GM12878 (cell line): ENCODE results near the gene MTHFD1. TPM values are rescaled to one million over a fixed set of nuclear protein-coding genes. Genes with fewer than 3 reads are reported as not detected.

Source experiments
- polyA plus RNA-seq, 11 experiments: library from polyadenylated mRNA; depleted of rRNA in 4 of 11; unstranded in 6 of 11; stranded (reverse) in 5 of 11; fragments of >200 nt; fragmentation: Nextera tagmentation in 4 of 11; fragmentation: Illumina TruSeq in 1 of 11; extraction: Ambion mirVana in 4 of 11; extraction: Trizol in 1 of 11; gene quantifications; 1 replicate in 1 of 11; 2 replicates in 10 of 11; pipeline versions ENCODE4 v1.2.1 to v1.2.3, GENCODE V29; 2011 to 2016; ENCODE audit warnings: inconsistent platforms in 2 of 11, missing spikeins in 2 of 11, low read depth in 1 of 11
- small RNA-seq: library from RNA; depleted of rRNA; stranded (forward); fragments of <200 nt; gene quantifications from one replicate; pipeline ENCODE3, GENCODE V24; 2014
- total RNA-seq, 4 experiments: library from RNA; depleted of rRNA in 3 of 4; stranded (reverse); fragments of >200 nt in 3 of 4; fragmentation: Illumina TruSeq in 1 of 4; extraction: Trizol in 1 of 4; gene quantifications; 2 replicates each; pipeline versions ENCODE4 v1.2.1 to v1.2.3, GENCODE V29; 2013 to 2021
- TF ChIP-seq, protein P1 (sequence below): fragments of 450-650 bp; IDR thresholded peaks from 2 replicates; pipeline ENCODE4 v1.6.1; 2016; ENCODE audit warnings: mild to moderate bottlenecking

Gene MTHFD1
- total and polyA plus RNA-seq, 10 of the 15 experiments (the other 5 are each of a cell fraction or from before 2014, with no cell fraction given): 99.3 to 310 (median 173) TPM

DNA sequence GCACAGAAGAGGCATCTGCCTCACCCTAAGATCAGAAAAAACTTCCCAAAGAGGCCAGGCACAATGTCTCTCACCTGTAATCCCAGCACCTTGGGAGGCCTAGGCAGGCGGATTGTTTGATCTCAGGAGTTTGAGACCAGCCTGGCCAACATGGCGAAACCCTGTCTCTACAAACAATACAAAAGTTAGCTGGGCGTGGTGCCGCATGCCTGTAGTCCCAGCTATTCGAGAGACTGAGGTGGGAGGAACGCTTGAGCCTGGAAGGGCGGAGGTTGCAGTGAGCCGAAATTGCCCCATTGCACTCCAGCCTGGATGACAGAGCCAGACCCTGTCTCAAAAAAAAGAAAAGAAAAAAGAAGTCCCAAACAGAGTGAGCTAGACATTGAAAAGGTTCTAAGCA lies 120.9 kb downstream of the MTHFD1 start (continued):
- TF ChIP-seq, protein P1, sequence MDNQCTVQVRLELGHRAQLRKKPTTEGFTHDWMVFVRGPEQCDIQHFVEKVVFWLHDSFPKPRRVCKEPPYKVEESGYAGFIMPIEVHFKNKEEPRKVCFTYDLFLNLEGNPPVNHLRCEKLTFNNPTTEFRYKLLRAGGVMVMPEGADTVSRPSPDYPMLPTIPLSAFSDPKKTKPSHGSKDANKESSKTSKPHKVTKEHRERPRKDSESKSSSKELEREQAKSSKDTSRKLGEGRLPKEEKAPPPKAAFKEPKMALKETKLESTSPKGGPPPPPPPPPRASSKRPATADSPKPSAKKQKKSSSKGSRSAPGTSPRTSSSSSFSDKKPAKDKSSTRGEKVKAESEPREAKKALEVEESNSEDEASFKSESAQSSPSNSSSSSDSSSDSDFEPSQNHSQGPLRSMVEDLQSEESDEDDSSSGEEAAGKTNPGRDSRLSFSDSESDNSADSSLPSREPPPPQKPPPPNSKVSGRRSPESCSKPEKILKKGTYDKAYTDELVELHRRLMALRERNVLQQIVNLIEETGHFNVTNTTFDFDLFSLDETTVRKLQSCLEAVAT: peak; percentile 75

Small RNA genes lying within 50 kb of the gene (small RNA-seq; reads per million reads assigned to genes)
- gene AL161756.2: not detected

Other genes with a start within 250 kb of the MTHFD1 start
- 1.0 and 1.1 TPM in 2 replicates for gene ESR2, start 94.0 kb upstream of the MTHFD1 start, total RNA-seq (2014; rRNA removed)
- 0.85 and 1.1 TPM in 2 replicates for gene ESR2, start 94.0 kb upstream of the MTHFD1 start, total RNA-seq (2014; rRNA removed; fragmentation: Illumina TruSeq; extraction: Trizol)
- 1.1 and 1.6 TPM in 2 replicates for gene ESR2, start 94.0 kb upstream of the MTHFD1 start, total RNA-seq (2021)
- gene ESR2, start 94.0 kb upstream of the MTHFD1 start, polyA plus RNA-seq (2011; rRNA removed): 2.6 TPM in 2 replicates
- 0.54 and 0.76 TPM in 2 replicates for gene ESR2, start 94.0 kb upstream of the MTHFD1 start, polyA plus RNA-seq (2014; fragmentation: Illumina TruSeq; extraction: Trizol)
- gene ESR2, start 94.0 kb upstream of the MTHFD1 start, polyA plus RNA-seq (2014; fragmentation: Nextera tagmentation; extraction: Ambion mirVana): under 1 TPM; 0.29 to 0.31 TPM
- 1.0 and 1.3 TPM in 2 replicates for gene ESR2, start 94.0 kb upstream of the MTHFD1 start, polyA plus RNA-seq (2014; rRNA removed)
- gene ESR2, start 94.0 kb upstream of the MTHFD1 start, polyA plus RNA-seq (2016; fragmentation: Nextera tagmentation; extraction: Ambion mirVana): under 1 TPM; 0.44 to 0.59 TPM
- 3.8 and 4.4 TPM in 2 replicates for gene AKAP5, start 77.1 kb downstream of the MTHFD1 start, total RNA-seq (2014; rRNA removed)
- gene AKAP5, start 77.1 kb downstream of the MTHFD1 start, total RNA-seq (2014; rRNA removed; fragmentation: Illumina TruSeq; extraction: Trizol): 5.1 TPM in 2 replicates
- gene AKAP5, start 77.1 kb downstream of the MTHFD1 start, total RNA-seq (2021): 3.7 and 4.0 TPM in 2 replicates
- 1.6 and 3.1 TPM in 2 replicates for gene AKAP5, start 77.1 kb downstream of the MTHFD1 start, polyA plus RNA-seq (2011; rRNA removed)
- gene AKAP5, start 77.1 kb downstream of the MTHFD1 start, polyA plus RNA-seq (2014; fragmentation: Illumina TruSeq; extraction: Trizol): 3.4 and 3.9 TPM in 2 replicates
- 1 to 10 TPM in 1 of 2 experiments, under 1 TPM in 1; 0.45 to 1.5 TPM for gene AKAP5, start 77.1 kb downstream of the MTHFD1 start, polyA plus RNA-seq (2014; fragmentation: Nextera tagmentation; extraction: Ambion mirVana)
- gene AKAP5, start 77.1 kb downstream of the MTHFD1 start, polyA plus RNA-seq (2014; rRNA removed): 1.7 and 1.8 TPM in 2 replicates
- gene AKAP5, start 77.1 kb downstream of the MTHFD1 start, polyA plus RNA-seq (2016; fragmentation: Nextera tagmentation; extraction: Ambion mirVana): under 1 TPM; 0.55 to 0.90 TPM
- gene ZBTB25, start 115.5 kb downstream of the MTHFD1 start, total RNA-seq (2014; rRNA removed): 8.8 and 11.2 TPM in 2 replicates
- gene ZBTB25, start 115.5 kb downstream of the MTHFD1 start, total RNA-seq (2014; rRNA removed; fragmentation: Illumina TruSeq; extraction: Trizol): 9.6 and 10.0 TPM in 2 replicates
- gene ZBTB25, start 115.5 kb downstream of the MTHFD1 start, total RNA-seq (2021): 10.9 and 12.5 TPM in 2 replicates
- gene ZBTB25, start 115.5 kb downstream of the MTHFD1 start, polyA plus RNA-seq (2011; rRNA removed): 33.9 and 34.0 TPM in 2 replicates
- gene ZBTB25, start 115.5 kb downstream of the MTHFD1 start, polyA plus RNA-seq (2014; fragmentation: Illumina TruSeq; extraction: Trizol): 9.8 and 10.7 TPM in 2 replicates
- gene ZBTB25, start 115.5 kb downstream of the MTHFD1 start, polyA plus RNA-seq (2014; fragmentation: Nextera tagmentation; extraction: Ambion mirVana): 1 to 10 TPM; 4.1 to 5.6 TPM
- 7.0 and 7.8 TPM in 2 replicates for gene ZBTB25, start 115.5 kb downstream of the MTHFD1 start, polyA plus RNA-seq (2014; rRNA removed)
- 10 to 100 TPM; 11.2 to 13.9 TPM for gene ZBTB25, start 115.5 kb downstream of the MTHFD1 start, polyA plus RNA-seq (2016; fragmentation: Nextera tagmentation; extraction: Ambion mirVana)
- 29.1 and 34.2 TPM in 2 replicates for gene ZBTB1, start 116.4 kb downstream of the MTHFD1 start, total RNA-seq (2014; rRNA removed)
- gene ZBTB1, start 116.4 kb downstream of the MTHFD1 start, total RNA-seq (2014; rRNA removed; fragmentation: Illumina TruSeq; extraction: Trizol): 53.8 and 53.9 TPM in 2 replicates
- 49.1 and 49.3 TPM in 2 replicates for gene ZBTB1, start 116.4 kb downstream of the MTHFD1 start, total RNA-seq (2021)
- 127 and 195 TPM in 2 replicates for gene ZBTB1, start 116.4 kb downstream of the MTHFD1 start, polyA plus RNA-seq (2011; rRNA removed)
- 58.9 and 83.2 TPM in 2 replicates for gene ZBTB1, start 116.4 kb downstream of the MTHFD1 start, polyA plus RNA-seq (2014; fragmentation: Illumina TruSeq; extraction: Trizol)
- 10 to 100 TPM; 12.3 to 18.0 TPM for gene ZBTB1, start 116.4 kb downstream of the MTHFD1 start, polyA plus RNA-seq (2014; fragmentation: Nextera tagmentation; extraction: Ambion mirVana)
- gene ZBTB1, start 116.4 kb downstream of the MTHFD1 start, polyA plus RNA-seq (2014; rRNA removed): 35.5 and 42.6 TPM in 2 replicates
- 10 to 100 TPM; 36.2 to 37.5 TPM for gene ZBTB1, start 116.4 kb downstream of the MTHFD1 start, polyA plus RNA-seq (2016; fragmentation: Nextera tagmentation; extraction: Ambion mirVana)
- 0.87 and 0.96 TPM in 2 replicates for gene HSPA2, start 152.4 kb downstream of the MTHFD1 start, total RNA-seq (2014; rRNA removed)
- gene HSPA2, start 152.4 kb downstream of the MTHFD1 start, total RNA-seq (2014; rRNA removed; fragmentation: Illumina TruSeq; extraction: Trizol): 0.37 and 0.54 TPM in 2 replicates
- 1.1 and 1.4 TPM in 2 replicates for gene HSPA2, start 152.4 kb downstream of the MTHFD1 start, total RNA-seq (2021)
- 0.26 TPM in 2 replicates for gene HSPA2, start 152.4 kb downstream of the MTHFD1 start, polyA plus RNA-seq (2011; rRNA removed)
- 0.25 and 0.28 TPM in 2 replicates for gene HSPA2, start 152.4 kb downstream of the MTHFD1 start, polyA plus RNA-seq (2014; fragmentation: Illumina TruSeq; extraction: Trizol)
- gene HSPA2, start 152.4 kb downstream of the MTHFD1 start, polyA plus RNA-seq (2014; fragmentation: Nextera tagmentation; extraction: Ambion mirVana): under 1 TPM; 0.02 to 0.03 TPM
- 0.65 and 0.77 TPM in 2 replicates for gene HSPA2, start 152.4 kb downstream of the MTHFD1 start, polyA plus RNA-seq (2014; rRNA removed)
- gene HSPA2, start 152.4 kb downstream of the MTHFD1 start, polyA plus RNA-seq (2016; fragmentation: Nextera tagmentation; extraction: Ambion mirVana): 1 to 10 TPM; 1.0 to 1.2 TPM
- gene PPP1R36, start 161.6 kb downstream of the MTHFD1 start, total RNA-seq (2014; rRNA removed): not detected in 2 replicates
- 0.13 TPM in 1 of 2 replicates, not detected in the other for gene PPP1R36, start 161.6 kb downstream of the MTHFD1 start, total RNA-seq (2014; rRNA removed; fragmentation: Illumina TruSeq; extraction: Trizol)
- not detected in 2 replicates for gene PPP1R36, start 161.6 kb downstream of the MTHFD1 start, total RNA-seq (2021)
- gene PPP1R36, start 161.6 kb downstream of the MTHFD1 start, polyA plus RNA-seq (2011; rRNA removed): 0.12 and 0.14 TPM in 2 replicates
- not detected in 2 replicates for gene PPP1R36, start 161.6 kb downstream of the MTHFD1 start, polyA plus RNA-seq (2014; fragmentation: Illumina TruSeq; extraction: Trizol)
- gene PPP1R36, start 161.6 kb downstream of the MTHFD1 start, polyA plus RNA-seq (2014; fragmentation: Nextera tagmentation; extraction: Ambion mirVana): not detected
- not detected in 2 replicates for gene PPP1R36, start 161.6 kb downstream of the MTHFD1 start, polyA plus RNA-seq (2014; rRNA removed)
- not detected for gene PPP1R36, start 161.6 kb downstream of the MTHFD1 start, polyA plus RNA-seq (2016; fragmentation: Nextera tagmentation; extraction: Ambion mirVana)